ENCODE measurements around the gene STUM. TPM values are rescaled to one million over a fixed set of nuclear protein-coding genes. Genes with fewer than 3 reads are reported as not detected.

STUM gene
- total and polyA plus RNA-seq, 2 of the 8 experiments (the other 6 are each of a cell fraction or from before 2014, with no cell fraction given) = 0.76 to 1.2 TPM

DNA sequence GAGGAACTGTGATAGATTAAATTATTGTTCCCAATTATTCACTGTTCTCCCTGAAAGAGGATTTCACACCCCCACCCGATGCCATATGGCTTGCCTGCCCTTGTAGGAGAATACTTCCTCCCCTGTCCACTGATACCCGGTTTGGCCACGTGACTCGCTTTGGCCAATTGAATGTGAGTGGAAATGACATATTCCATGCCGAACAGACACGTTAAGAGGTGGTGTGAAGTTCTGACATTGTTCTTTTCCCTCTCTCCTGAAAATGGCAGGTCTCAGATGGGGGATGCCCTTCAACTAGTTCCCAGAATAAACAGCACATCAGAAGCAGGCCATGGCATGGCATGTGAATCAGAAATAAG, 5.3 kb downstream of the STUM start:
- Histone ChIP-seq H2BK20ac (ENCODE audit: low read length) (no peak overlapping the region), H2BK5ac (ENCODE audit: low read depth, low read length) (no peak overlapping the region), H3K4me1 (replicated peaks in 1 of 4; ENCODE audit: control insufficient read depth in 3 of 4, insufficient read depth in 4 of 4, low read length in 3 of 4) (peaks cover 3 to 21% (median 12%) of the 10 kb centered on the region in 4 experiments), H2AK5ac (ENCODE audit: low read depth, low read length) (no peak overlapping the region), H3K27me3 (replicated peaks in 1 of 4; ENCODE audit: control insufficient read depth in 3 of 4, extremely low read depth in 1 of 4, insufficient read depth in 3 of 4, low read length in 3 of 4) (peaks cover 10 to 21% (median 20%) of the 10 kb centered on the region in 4 experiments), H3K4ac (replicated peaks; ENCODE audit: insufficient read length, low read depth, low read length) (no peak overlapping the region), H2BK120ac (replicated peaks; ENCODE audit: low read depth, low read length) (no peak overlapping the region), H4K91ac (replicated peaks; ENCODE audit: insufficient read length, low read length) (no peak overlapping the region), H3K27ac (ENCODE audit: low read depth, low read length) (no peak overlapping the region), H3K4me2 (ENCODE audit: insufficient read depth in 1 of 2, low read depth in 2 of 2, low read length in 2 of 2) (no peak overlapping the region), H3K56ac (replicated peaks; ENCODE audit: insufficient read length, low read depth, low read length) (no peak overlapping the region), H3K79me1 (ENCODE audit: low read depth, low read length) (no peaks in the 10 kb centered on the region), H3K79me2 (ENCODE audit: control insufficient read depth in 1 of 2, insufficient read depth in 2 of 2, low read length in 2 of 2) (no peaks in the 10 kb centered on the region), H4K5ac (ENCODE audit: insufficient read length, low read depth, low read length) (no peak overlapping the region), H3K9me3 (ENCODE audit: insufficient read depth in 2 of 2, low read depth in 1 of 2, low read length in 1 of 2) (no peaks in the 10 kb centered on the region), H4K20me1 (replicated peaks in 1 of 2; ENCODE audit: control insufficient read depth in 1 of 2, insufficient read depth in 2 of 2, low read length in 2 of 2) (peaks cover 0 to 6% of the 10 kb centered on the region in 2 experiments), H2BK12ac (ENCODE audit: low read depth, low read length) (no peak overlapping the region), H2BK15ac (ENCODE audit: low read length) (no peak overlapping the region), H3K14ac (ENCODE audit: insufficient read length) (no peak overlapping the region), H2AFZ (ENCODE audit: low read length) (no peak overlapping the region), H3K36me3 (ENCODE audit: control insufficient read depth in 2 of 4, insufficient read depth in 4 of 4, low read length in 3 of 4) (no peaks in the 10 kb centered on the region), H3K18ac (ENCODE audit: extremely low read depth, low read length) (no peak overlapping the region), H4K8ac (ENCODE audit: extremely low read depth, insufficient read depth, low read length) (no peak overlapping the region), H3K9ac (replicated peaks in 1 of 4; ENCODE audit: extremely low read depth in 1 of 4, low read depth in 3 of 4, low read length in 3 of 4) (no peak overlapping the region), H3K4me3 (ENCODE audit: extremely low read depth in 1 of 4, insufficient read depth in 2 of 4, low read depth in 3 of 4, low read length in 4 of 4) (no peak overlapping the region), H3K23me2 (ENCODE audit: low read depth, low read length) (peaks cover 5% of the 10 kb centered on the region; the same call in 1 of the 2 replicates), H3K23ac (ENCODE audit: insufficient read length) (no peak overlapping the region)
- DNase-seq (ENCODE audit: low read depth in 1 of 2, low spot score in 2 of 2) = no peak
- WGBS, 2 experiments (ENCODE audit: extremely low coverage in 1 of 2, insufficient coverage in 1 of 2, insufficient read length in 1 of 2, insufficient replicate concordance in 2 of 2, low coverage in 1 of 2, low lambda C conversion rate in 2 of 2, missing lambda C conversion rate in 1 of 2) = 84% methylated on average over 6 of the region's 6 CpGs; no CpG with 5 or more reads in 1 of the 2 experiments
- ChIA-PET CTCF (ENCODE audit: partially characterized antibody) (interaction anchor here (2.4 to 3.4 kb wide), 2 partner anchors 15 to 55 kb away, joined by 8 to 18 read pairs; no protein-coding TSS in a partner anchor), POLR2A (ENCODE audit: partially characterized antibody) (no interaction called here)
- TF ChIP-seq RFX5 (IDR thresholded peaks at IDR 0.05; ENCODE audit: borderline replicate concordance, low read depth, low read length) (no peak), CHD2 (IDR thresholded peaks at IDR 0.05; ENCODE audit: low read length) (no peak), GTF2F1 (IDR thresholded peaks at IDR 0.05; ENCODE audit: borderline replicate concordance, low read depth, low read length) (no peak), JUN (IDR thresholded peaks at IDR 0.05; ENCODE audit: low read depth, low read length) (no peak), TAF1 (IDR thresholded peaks at IDR 0.05; ENCODE audit: low read depth, low read length) (no peak), TEAD4 (IDR thresholded peaks at IDR 0.05; ENCODE audit: low read depth, low read length) (no peak), YY1 (IDR thresholded peaks at IDR 0.05; ENCODE audit: low read depth, low read length) (no peak), SIX5 (IDR thresholded peaks at IDR 0.05; ENCODE audit: low read depth, low read length) (no peak), BACH1 (IDR thresholded peaks at IDR 0.05; ENCODE audit: low read length) (no peak)
- no peak for FAIRE-seq

Measured in H1 (cell line).